NB4 (cell line): ENCODE data around the gene NFIB.

Source experiments
- CTCF ChIP-seq: IDR thresholded peaks from one replicate; pipeline ENCODE4 v1.5.1; 2012; ENCODE audit warnings: low read depth, low read length
- MAX ChIP-seq: IDR thresholded peaks from 2 replicates; pipeline ENCODE4 v1.6.1; 2011; ENCODE audit warnings: low read depth, low read length
- MYC ChIP-seq: IDR thresholded peaks from 2 replicates; pipeline ENCODE4 v1.6.1; 2011; ENCODE audit warnings: low read depth, low read length
- POLR2A ChIP-seq: IDR thresholded peaks from 2 replicates; pipeline ENCODE4 v1.6.1; 2011; ENCODE audit warnings: mild to moderate bottlenecking; ENCODE audit not compliant: insufficient read length; ENCODE audit errors: extremely low read depth

- no peak for TF ChIP-seq CTCF
- no peak for TF ChIP-seq MAX
- TF ChIP-seq POLR2A, result no peak
- TF ChIP-seq MYC, result no peak
Measured at GRCh38 chr9:14075218-14075617, 238.7 kb downstream of the NFIB start.
